ENCODE data around the gene ACAA1. TPM values are rescaled to one million over a fixed set of nuclear protein-coding genes. Genes with fewer than 3 reads are reported as not detected.
A peak's percentile ranks its signal among the peaks of the same experiment; 100 is the strongest.

The ACAA1 gene
- total and polyA plus RNA-seq, 2 of the 13 experiments (the other 11 are each of a cell fraction or from before 2014, with no cell fraction given): 60.8 to 188 TPM

GRCh38 chr3:38138349-38139190 lies 1.6 kb upstream of the ACAA1 start, which contains the start of gene MYD88 (continued):
- TF ChIP-seq, protein P1, sequence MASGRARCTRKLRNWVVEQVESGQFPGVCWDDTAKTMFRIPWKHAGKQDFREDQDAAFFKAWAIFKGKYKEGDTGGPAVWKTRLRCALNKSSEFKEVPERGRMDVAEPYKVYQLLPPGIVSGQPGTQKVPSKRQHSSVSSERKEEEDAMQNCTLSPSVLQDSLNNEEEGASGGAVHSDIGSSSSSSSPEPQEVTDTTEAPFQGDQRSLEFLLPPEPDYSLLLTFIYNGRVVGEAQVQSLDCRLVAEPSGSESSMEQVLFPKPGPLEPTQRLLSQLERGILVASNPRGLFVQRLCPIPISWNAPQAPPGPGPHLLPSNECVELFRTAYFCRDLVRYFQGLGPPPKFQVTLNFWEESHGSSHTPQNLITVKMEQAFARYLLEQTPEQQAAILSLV (CRISPR knock-in tag; IDR thresholded peaks at IDR 0.05; ENCODE audit: borderline replicate concordance): no peak; the same call in 1 of the 2 replicates
- TF ChIP-seq GTF3A (CRISPR knock-in tag; conservative IDR thresholded peaks at IDR 0.05) (no peak), NCOR1 (IDR thresholded peaks at IDR 0.05; ENCODE audit: borderline replicate concordance, low read length) (0 out of 2 replicates have a peak, but pooled peaks have one; percentile 27), ZNF556 (CRISPR knock-in tag; IDR thresholded peaks at IDR 0.05; ENCODE audit: borderline replicate concordance) (no peak), ZNF768 (CRISPR knock-in tag; IDR thresholded peaks at IDR 0.05) (peak; percentile 80; the same call in 1 of the 2 replicates), AGO1 (IDR thresholded peaks at IDR 0.05; ENCODE audit: low read depth, low read length, poor library complexity, severe bottlenecking) (no peak), ZNF766 (CRISPR knock-in tag; IDR thresholded peaks at IDR 0.05; ENCODE audit: borderline replicate concordance) (peak; percentile 78; the same call in 1 of the 2 replicates), SMARCC2 (IDR thresholded peaks at IDR 0.05) (no peak), ARNTL (CRISPR knock-in tag; IDR thresholded peaks at IDR 0.05) (no peak), ZNF7 (CRISPR knock-in tag; IDR thresholded peaks at IDR 0.05) (no peak), POLR2A (IDR thresholded peaks at IDR 0.05; ENCODE audit: insufficient read depth in 1 of 2, low read depth in 2 of 2, low read length in 2 of 2) (peak in 1 of 2 experiments; percentile 70; a peak in 2 of 4 replicates), SOX5 (CRISPR knock-in tag; IDR thresholded peaks at IDR 0.05; ENCODE audit: borderline replicate concordance) (peak; percentile 14; the same call in 1 of the 2 replicates), ZNF550 (CRISPR knock-in tag; IDR thresholded peaks at IDR 0.05; ENCODE audit: borderline replicate concordance) (peak; percentile 74; the same call in 1 of the 2 replicates), DPF2 (CRISPR knock-in tag; IDR thresholded peaks at IDR 0.05; ENCODE audit: borderline replicate concordance, low read depth) (no peak), ZNF589 (CRISPR knock-in tag; conservative IDR thresholded peaks at IDR 0.05) (0 out of 2 replicates have a peak, but pooled peaks have one; percentile 47), ZNF44 (CRISPR knock-in tag; IDR thresholded peaks at IDR 0.05) (no peak), ZNF230 (CRISPR knock-in tag; IDR thresholded peaks at IDR 0.05) (0 out of 2 replicates have a peak, but pooled peaks have one; percentile 7), CHD4 (IDR thresholded peaks at IDR 0.05; ENCODE audit: borderline replicate concordance, low read length) (0 out of 2 replicates have a peak, but pooled peaks have one; percentile 6), ATF1 (CRISPR knock-in tag; IDR thresholded peaks at IDR 0.05) (no peak), ZNF326 (CRISPR knock-in tag; IDR thresholded peaks at IDR 0.05; ENCODE audit: borderline replicate concordance) (no peak), ZNF672 (CRISPR knock-in tag; IDR thresholded peaks at IDR 0.05) (no peak), ZZZ3 (CRISPR knock-in tag; IDR thresholded peaks at IDR 0.05; ENCODE audit: borderline replicate concordance) (no peak; the same call in 1 of the 2 replicates), YEATS4 (CRISPR knock-in tag; IDR thresholded peaks at IDR 0.05; ENCODE audit: borderline replicate concordance) (peak; percentile 87; the same call in 1 of the 2 replicates)
- TF ChIP-seq, protein P2, sequence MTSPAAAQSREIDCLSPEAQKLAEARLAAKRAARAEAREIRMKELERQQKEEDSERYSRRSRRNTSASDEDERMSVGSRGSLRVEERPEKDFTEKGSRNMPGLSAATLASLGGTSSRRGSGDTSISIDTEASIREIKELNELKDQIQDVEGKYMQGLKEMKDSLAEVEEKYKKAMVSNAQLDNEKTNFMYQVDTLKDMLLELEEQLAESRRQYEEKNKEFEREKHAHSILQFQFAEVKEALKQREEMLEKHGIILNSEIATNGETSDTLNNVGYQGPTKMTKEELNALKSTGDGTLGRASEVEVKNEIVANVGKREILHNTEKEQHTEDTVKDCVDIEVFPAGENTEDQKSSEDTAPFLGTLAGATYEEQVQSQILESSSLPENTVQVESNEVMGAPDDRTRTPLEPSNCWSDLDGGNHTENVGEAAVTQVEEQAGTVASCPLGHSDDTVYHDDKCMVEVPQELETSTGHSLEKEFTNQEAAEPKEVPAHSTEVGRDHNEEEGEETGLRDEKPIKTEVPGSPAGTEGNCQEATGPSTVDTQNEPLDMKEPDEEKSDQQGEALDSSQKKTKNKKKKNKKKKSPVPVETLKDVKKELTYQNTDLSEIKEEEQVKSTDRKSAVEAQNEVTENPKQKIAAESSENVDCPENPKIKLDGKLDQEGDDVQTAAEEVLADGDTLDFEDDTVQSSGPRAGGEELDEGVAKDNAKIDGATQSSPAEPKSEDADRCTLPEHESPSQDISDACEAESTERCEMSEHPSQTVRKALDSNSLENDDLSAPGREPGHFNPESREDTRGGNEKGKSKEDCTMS (CRISPR knock-in tag; conservative IDR thresholded peaks at IDR 0.05): no peak
- TF ChIP-seq, protein P3, sequence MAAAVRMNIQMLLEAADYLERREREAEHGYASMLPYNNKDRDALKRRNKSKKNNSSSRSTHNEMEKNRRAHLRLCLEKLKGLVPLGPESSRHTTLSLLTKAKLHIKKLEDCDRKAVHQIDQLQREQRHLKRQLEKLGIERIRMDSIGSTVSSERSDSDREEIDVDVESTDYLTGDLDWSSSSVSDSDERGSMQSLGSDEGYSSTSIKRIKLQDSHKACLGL (CRISPR knock-in tag; IDR thresholded peaks at IDR 0.05): peak; percentile 43; the same call in 1 of the 2 replicates
